NCI-H69 (cell line): ENCODE measurements around the gene TAMALIN.

Experiments
- DNase-seq: peaks from one replicate; lab custom pipeline; 2025; lab: John Stamatoyannopoulos, UW

The TAMALIN gene

DNA sequence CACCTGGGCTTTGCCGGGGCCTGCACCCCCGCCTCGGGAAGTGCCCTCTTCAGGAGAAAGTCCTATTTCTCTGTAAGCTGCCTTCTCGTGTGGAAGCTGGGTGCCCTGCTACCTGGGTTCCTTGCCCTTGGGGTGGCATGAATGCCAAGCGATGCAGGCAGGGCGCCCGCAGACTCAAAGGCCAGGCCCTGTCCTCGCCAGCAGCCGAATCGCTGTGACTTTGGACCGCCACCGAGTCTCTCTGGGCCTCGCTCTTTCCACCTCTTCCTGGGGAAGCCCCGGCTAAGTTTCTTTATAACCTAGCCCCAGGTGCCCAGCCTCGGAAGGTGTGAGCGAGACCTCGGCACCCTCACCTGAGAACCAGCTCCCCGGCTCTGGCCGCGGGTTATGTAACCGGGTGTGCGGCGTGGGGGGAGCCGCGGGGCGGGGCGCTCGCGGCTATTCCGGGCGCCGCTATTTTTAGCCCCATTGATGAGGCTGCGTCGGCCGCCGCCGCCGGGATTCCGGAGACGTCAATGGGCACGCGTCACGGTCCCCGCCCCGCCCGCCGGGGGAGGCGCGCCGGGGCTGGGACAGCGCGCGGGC, 29.9 kb downstream of the TAMALIN start:
- peak; percentile 89 for DNase-seq

DNA sequence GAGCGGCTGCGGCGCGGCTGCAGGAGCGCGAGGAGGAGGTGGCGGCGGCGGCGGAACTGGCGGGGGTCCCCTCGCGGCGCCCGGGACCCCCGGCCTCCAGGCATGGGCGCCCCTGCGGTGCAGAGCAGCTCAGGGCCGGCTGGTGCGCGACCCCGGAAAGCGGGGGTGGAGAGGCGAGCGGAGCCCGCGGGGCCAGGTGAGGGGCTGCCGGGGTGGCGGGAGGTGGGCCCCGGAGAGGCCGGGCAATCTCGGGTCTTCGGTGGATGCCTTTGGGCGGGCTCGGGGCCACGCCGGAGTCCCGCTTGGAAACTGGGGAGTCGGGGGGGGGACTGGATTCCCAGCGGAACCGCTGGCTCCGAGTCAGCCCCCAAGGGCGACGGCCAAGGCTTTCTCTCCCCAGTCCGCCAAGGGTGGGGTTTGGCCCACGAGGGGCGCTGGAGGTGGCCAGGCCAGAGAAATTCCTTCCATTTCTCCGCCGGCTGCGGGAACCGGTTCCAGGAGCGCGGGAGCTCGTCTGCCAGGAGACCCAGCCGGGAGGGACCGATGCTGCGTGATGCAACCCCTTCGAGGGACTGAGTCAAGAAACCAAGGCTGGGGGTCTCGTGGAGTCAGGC, 30.6 kb downstream of the TAMALIN start:
- peak; percentile 65 for DNase-seq

DNA sequence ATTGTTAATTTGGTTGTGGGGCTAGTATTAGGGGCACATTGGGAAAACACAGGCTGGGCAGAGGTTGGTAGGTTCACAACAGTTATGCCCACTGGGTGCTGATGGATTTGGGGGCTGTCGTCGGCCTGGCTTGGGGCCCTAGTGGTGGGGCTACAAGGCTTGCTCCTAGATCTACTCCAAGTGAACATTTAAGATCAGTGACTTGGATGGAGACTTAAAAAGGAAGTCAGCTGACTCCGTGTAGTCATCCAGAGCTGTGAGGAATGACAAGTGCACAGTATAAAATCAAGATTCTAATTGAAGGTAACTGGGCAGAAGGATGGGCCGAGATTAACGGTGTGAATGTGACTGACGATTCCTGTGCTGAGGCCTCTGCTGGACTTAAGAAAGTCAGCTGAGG, 31.7 kb downstream of the TAMALIN start:
- no peak for DNase-seq

DNA sequence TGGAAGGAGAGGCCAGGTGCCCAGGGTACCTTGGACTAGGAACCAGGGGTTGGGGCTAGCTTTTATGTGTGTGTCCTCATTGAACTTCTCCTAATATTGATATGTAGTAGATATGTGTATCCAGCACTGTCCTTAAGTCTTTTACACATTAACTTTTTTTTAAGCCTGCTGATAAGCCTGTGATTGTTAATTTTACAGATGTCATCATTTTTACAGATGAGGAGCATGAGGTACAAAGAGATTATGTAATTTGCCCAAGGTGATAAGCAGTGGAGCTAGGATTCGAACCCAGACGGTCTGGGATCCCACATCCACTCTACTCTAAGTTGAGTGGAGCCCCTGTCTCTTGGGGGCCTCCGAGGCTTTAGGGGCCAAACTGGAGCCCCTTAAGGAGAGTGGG, 34.3 kb downstream of the TAMALIN start:
- no peak for DNase-seq

DNA sequence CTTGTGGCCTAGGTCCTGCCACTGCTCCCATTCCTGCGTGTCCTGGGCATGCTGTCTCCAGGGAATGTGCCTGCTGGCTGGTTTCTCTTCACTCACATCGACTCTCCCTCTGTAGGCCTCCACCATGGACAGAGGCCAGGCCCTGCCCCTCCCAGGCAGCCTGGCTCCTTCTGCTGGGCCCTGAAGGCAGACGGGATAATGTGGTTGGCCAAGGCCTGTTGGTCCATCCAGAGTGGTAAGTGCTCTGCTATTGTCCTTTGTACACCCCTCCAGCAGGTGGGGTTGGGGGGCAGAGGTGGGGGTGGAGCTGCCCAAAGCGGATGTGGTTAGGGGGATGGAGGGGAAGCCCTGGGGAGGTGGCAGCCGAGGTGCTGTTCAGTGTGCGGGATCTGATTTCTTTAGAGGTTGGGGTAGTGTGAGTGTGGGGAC, 35.0 kb downstream of the TAMALIN start:
- DNase-seq = no peak

DNA sequence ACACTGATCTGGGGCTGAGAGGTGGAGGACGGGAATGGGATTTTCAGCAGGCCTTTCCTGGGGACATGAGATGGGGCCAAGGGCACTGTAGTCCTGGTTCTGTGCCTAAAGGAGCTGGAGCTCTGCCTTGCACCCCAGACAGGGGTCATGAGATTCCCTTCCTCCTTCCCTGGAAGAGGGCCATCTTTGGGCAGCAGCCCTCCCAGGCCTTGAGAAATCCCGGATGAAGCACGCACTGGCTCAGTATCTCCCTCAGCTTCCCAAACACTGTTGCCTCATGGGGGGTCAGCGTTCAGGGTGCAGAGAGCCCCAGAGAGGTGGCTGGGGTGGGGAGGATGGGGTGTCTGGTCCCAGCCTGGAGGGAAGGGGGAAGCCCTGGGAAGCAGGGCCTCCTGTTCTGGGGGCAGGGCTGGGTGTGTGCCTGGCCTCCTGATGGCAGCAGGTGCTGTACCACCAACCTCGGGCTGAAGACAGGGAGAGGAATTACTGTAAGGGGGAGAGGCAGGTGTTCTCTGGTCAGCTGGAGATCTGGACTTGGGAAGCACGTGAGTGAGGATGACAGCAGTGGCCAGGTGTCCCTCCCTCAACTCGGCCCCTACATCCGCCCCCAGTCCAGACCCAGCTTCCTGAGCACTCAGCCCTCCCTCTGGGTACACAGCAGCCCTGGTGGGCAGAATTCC, 36.1 kb downstream of the TAMALIN start:
- peak; percentile 56 for DNase-seq

DNA sequence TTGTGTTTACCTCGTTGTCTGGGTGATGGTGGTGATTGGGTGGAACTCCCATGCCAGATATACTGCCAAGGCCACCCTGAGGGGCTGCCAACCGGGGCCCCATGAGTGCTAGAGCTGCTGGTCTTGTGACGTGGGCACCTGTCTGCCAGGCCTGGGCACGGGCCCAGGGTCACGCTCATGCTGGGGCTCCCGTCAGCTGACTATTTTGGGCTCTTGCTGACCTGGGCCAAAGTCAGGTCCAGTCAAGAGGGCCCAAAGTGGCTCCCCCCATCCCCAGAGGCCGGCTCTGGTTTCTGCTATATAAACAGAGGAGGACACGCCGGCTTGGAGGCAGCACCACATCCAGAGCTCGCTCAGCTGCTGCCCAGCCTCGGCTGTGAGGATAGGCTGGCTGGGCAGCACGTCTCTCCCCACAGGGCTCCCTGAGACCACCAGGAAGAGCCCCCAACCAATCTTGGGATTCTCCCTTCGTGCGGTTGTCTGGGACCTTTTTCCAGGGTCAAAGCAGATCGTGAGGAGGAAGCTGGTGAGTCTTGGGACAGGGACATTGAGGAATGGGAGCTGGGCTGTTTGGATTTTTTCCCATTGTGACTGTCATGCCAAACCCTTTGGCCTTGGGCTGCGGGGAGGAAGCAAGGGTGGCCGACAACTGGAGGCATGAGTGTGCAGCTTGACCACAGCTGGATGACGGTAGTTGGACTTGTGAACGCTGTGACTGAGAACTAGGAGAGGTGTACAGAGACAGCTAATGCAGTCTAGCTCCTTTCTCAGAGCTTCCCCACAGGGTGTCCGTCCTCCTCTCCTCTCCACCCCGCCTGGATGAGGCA, 36.9 kb downstream of the TAMALIN start:
- no peak for DNase-seq

DNA sequence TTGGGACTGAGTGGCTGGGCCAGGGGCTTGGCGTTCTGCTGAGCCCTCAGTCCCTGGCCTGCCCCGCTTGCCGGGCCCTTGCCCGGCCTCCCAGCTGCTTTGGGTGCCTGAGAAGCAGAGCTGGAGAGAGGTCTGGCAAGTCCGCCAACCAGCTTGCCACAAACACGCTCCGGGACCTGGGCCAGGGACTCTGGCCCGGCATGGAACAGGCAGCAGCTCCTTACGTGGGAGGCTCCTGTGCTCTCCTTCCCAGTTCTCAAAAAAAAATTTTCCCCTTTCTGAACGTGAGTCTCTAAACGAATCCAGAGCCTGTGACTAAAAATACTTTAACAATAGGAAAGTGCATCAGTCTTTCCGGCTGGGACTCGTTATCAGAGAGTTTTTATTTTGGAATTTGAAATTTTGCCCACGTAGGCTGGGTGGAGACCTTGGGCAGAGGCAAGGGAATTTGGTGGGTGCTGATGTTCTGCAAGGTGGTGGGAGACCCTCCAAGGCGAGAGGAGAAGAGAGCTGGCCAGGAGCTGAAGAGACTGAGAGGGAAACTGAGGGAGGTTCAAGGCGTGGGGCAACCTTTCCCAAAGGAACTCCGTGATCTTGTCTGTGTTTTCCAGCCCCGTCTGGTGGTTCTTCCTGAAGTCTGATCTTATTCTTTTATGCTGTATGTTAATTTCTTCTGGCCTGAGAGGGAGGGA, 37.7 kb downstream of the TAMALIN start:
- DNase-seq = no peak

DNA sequence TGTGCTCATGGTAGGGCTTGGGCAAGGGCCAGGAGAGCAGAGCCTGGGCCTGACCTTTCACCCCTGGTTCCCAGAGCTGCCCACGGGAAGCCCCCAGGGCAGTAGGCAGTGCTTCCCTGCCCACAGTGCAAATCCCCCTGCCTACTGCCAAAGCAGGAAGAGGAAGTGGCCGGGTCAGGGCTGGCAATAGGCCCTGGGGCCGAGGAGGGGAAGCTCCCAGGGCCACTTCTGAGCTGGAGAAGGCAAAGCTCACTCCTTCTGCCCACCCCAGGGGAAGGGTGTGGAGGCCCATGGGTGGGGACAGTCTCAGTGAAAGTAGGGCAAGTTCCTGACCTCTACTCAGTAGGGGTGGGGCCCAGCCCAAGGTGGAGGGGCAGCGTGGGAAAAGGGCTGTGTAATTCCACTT, 39.1 kb downstream of the TAMALIN start:
- DNase-seq = no peak

DNA sequence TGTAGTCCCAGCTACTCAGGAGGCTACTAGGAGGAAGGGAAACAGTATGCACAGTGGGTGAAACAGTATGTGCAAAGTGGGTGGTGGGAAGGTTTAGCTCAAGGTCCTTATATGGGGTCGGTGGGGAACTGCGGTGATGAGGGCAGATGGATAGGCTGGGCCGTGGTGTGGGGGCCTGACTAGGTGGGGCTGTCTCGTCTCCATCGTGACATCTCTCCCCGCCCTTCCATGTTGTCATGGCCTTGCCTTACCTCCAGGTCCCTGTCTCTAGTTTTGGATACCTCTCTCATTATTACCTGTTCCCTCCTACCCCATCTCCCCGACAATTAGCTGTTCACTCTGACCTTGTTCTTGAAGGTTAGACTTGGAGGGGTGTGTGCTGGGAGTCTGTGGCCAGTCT, 40.1 kb downstream of the TAMALIN start:
- no peak for DNase-seq

DNA sequence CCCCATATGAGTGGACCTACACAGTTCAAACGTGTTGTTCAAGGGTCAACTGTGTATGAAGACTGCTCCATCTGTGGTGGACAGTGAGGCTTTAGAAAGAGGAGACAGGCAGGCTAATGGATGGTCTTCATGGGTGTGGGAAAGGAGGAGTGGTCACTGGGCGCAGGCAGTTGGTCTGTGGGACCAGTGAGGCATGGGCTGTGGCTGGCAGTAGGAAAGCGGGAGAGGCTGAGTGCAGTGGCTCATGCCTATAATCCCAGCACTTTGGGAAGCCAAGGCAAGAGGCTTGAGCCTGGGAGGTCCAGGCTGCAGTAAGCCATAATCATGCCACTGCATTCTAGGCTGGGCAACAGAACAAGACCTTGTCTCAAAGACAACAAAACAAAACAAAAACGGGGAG, 42.5 kb downstream of the TAMALIN start:
- DNase-seq = no peak

DNA sequence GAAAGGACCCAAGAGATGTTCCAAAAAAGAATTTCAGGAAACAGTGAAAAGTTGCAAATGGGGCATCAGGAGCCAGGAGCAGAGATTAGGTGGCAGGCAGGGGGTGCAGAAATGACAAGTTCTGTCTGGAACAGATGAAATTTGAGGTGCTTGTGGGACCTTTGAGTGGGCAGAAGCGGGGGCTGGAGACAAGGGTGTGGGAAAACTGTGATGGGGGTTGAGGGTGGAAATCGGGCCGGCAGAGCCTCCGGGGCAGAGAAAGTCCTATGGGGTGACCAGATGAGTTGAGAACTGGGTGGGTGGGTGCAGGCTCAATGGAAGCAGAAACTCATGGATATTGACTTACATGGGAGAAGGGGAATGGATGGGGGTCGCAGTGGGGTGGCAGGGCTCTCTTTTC, 42.9 kb downstream of the TAMALIN start:
- DNase-seq = no peak

DNA sequence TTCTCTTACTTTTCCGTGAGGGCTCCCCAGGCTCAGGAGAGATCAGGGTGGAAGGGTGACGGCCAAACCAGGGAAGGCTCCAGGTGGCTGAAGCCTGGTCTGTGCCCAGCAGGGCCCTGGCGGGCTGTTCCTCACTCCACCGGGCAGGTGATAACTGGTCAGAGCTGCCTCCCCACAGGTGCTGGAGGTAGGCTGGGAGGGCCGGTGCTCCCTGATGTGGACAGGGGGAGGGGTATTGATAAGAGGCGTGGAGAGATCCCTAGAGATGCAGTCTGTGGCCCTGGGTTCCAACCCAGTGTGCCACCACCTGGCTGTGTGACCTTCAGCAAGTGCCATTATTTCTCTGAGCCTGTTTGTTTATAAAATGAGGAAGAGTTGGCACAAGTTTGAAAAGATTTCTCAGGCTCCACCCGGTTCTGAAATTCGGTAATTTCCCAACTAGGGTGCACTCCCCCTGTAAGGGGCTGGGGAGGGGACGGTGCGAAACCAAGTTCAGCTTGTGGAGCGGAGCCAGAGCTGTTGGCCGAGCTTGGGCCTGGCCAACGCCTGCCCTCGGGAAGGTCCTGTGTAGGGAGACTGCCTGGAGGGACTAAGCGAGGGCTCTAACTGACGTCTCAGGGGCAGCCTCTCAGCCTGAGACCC, 43.5 kb downstream of the TAMALIN start:
- DNase-seq = peak; percentile 55

DNA sequence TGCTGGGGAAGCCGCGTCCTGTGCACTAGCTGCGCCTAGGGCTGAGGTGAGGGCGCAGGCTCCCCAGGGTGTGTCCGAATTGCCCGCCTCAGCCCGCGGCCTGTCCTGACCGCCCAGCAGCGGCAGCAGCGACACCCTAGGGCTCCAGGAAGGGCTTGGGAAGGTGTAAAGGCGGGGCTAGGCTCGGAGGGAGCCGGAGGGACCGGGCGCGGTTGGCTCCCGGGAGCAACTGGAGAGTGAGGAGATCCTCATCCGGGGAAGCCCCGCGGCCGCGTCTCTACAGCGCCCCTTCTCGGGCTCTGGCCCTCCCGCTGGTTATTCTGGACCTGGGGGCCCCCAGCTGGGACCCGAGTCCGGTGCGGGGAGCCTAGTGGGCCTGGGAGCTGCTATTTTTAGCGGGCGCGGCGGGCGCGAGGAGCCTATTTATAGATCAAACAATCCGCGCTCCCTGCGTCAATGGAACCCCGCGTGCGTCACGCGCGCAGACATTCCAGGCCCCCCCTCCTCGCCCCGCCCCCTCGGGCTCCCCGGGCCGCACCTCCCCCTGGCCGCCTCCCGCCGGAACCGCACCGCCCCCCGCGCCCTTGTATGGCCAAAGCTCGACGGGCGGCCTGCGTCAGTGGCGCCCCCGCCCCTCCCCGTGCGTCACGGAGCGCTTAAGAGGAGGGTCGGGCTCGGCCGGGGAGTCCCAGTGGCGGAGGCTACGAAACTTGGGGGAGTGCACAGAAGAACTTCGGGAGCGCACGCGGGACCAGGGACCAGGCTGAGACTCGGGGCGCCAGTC, 44.2 kb downstream of the TAMALIN start, which contains the start of gene NR4A1:
Gene NR4A1 (plus strand): TSS at position 685 of the 784 bp plus-strand sequence. CDS start 2,887 bp downstream, outside the sequence.
- DNase-seq = peak; percentile 97

DNA sequence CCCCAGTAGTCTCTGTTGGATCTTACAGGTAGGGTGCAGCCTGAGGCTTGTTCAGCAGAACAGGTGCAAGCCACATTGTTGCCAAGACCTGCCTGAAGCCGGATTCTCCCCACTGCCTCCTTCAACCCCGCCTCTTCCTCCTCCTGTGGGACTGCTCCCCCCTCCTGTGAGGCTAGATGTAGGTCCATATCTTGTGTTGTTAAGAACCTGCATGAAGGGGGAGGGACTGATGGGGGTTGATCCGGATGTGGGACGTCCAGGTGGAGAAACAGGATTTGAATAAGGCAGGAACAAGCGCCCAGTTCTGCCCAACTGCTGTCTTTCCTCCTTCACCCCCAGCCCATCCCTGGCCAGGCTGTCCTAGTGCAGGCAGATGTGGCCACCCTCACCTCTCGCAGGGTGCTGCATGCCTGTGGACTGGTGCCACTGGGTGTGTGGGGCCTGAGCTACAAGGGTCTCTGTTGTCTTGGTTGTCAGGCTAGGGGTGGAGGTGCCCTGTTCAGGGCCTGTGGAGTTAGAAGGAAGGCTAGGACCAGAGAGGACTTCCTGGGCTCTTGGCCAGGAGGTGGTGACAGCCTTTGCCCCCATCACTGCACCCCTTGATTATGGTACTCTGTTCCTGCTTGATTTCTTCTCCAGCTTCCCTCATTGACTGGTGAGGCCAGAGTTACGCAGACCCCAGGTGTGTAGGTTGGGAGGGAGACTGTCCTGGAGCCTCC, 45.9 kb downstream of the TAMALIN start:
- peak; percentile 49 for DNase-seq

DNA sequence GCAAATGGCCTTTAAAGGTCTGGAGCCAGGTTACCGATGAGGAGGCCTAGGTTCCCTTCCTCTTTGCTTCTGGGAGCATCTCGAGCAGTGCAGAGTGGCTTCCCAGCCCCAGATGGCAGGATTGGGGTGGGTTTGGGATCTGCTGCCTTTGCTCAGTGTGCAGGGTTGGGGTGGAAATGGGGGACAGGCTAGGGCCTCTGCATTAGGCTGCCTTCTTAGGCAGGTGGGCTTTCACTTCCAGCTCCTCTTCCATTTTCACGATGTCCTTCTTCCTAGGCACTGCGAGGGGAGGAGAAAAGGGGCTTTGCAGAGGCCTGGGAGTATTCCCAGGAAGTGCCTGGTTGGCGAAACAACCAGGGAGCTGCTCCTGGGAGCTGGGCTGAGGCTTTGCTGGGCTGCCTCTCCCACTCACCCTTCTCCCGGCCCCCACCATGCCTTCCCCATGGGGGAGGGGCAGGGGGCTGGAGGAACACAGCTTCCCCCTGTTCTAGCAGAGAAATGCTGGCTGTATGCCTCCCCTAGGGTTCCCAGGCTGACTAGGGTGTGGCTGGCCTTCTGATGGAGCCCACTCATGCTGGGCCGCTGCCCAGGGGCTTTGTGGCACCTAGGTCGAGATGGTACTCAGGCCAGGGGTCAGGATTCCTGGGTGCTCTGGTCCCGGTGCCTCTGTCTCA, 46.9 kb downstream of the TAMALIN start:
- DNase-seq = no peak

DNA sequence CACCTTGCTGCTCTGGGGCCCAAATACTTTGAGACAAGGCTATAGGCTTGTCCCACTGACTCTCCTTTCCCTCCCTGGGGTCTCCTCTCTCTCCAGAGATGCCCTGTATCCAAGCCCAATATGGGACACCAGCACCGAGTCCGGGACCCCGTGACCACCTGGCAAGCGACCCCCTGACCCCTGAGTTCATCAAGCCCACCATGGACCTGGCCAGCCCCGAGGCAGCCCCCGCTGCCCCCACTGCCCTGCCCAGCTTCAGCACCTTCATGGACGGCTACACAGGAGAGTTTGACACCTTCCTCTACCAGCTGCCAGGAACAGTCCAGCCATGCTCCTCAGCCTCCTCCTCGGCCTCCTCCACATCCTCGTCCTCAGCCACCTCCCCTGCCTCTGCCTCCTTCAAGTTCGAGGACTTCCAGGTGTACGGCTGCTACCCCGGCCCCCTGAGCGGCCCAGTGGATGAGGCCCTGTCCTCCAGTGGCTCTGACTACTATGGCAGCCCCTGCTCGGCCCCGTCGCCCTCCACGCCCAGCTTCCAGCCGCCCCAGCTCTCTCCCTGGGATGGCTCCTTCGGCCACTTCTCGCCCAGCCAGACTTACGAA, 47.6 kb downstream of the TAMALIN start:
- no peak for DNase-seq

DNA sequence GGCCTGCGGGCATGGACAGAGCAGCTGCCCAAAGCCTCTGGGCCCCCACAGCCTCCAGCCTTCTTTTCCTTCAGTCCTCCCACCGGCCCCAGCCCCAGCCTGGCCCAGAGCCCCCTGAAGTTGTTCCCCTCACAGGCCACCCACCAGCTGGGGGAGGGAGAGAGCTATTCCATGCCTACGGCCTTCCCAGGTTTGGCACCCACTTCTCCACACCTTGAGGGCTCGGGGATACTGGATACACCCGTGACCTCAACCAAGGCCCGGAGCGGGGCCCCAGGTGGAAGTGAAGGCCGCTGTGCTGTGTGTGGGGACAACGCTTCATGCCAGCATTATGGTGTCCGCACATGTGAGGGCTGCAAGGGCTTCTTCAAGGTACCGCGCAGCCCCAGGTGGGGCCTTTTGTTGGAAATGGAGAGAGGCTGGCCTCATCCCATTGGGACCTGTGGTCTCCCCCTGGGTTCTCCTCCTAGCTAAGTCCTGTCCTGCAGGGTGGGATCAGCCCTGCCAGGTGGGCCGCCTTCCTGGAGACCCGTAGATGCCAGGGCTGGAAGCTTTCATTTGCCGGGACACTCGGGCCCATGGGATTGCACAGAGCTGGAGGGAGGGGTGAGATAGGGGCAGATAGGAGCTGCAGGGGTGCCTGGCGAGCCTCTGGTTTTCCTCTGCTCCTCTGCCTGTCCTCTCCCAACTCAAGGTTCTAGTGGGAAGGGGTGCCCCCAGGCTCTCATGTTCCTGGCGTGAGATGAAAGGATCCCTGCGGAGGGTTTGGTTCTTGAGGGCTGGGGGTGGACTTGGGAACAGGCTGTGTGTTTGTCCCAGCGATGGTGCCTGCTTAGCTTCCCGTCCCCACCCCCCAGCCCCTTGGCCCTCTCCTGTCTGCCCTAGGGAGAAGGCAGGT, 48.3 kb downstream of the TAMALIN start:
- no peak for DNase-seq
